Measurements from ENCODE around the gene ESPN. TPM values are rescaled to one million over a fixed set of nuclear protein-coding genes. Genes with fewer than 3 reads are reported as not detected.
"Not testable (repeated sequence)": the region's sequence is repeated elsewhere in the genome, so short reads cannot be mapped to it uniquely, and the experiment has no call there.

Gene ESPN
- total RNA-seq, 1 donor, result 0.52 TPM

- H3K27me3 ChIP-seq (ENCODE audit: insufficient read depth, low read length), result peaks cover 11% of the 10 kb centered on the region
- H3K4me1 ChIP-seq (ENCODE audit: insufficient read depth, low read length), result peaks cover 8% of the 10 kb centered on the region
- H3K4me3 ChIP-seq (ENCODE audit: low read length), result no peak overlapping the region
- no peaks in the 10 kb centered on the region for H3K9me3 ChIP-seq (ENCODE audit: low read depth, low read length)
Measured at GRCh38 chr1:6447016-6447817, 22.6 kb downstream of the ESPN start.

- no peak overlapping the region for H3K4me3 ChIP-seq (ENCODE audit: low read length)
- H3K27me3 ChIP-seq (ENCODE audit: insufficient read depth, low read length), result peaks cover 11% of the 10 kb centered on the region
- no peaks in the 10 kb centered on the region for H3K9me3 ChIP-seq (ENCODE audit: low read depth, low read length)
- H3K4me1 ChIP-seq (ENCODE audit: insufficient read depth, low read length), result peaks cover 8% of the 10 kb centered on the region
Measured at GRCh38 chr1:6447818-6448748, 23.5 kb downstream of the ESPN start.

- Histone ChIP-seq H3K9me3 (ENCODE audit: low read depth, low read length) (no peaks in the 10 kb centered on the region), H3K27me3 (ENCODE audit: insufficient read depth, low read length) (peaks cover 11% of the 10 kb centered on the region), H3K4me1 (ENCODE audit: insufficient read depth, low read length) (peaks cover 8% of the 10 kb centered on the region), H3K4me3 (ENCODE audit: low read length) (no peak overlapping the region)
Measured at GRCh38 chr1:6448749-6449631, 24.4 kb downstream of the ESPN start.

- H3K27me3 ChIP-seq (ENCODE audit: insufficient read depth, low read length), result peaks cover 11% of the 10 kb centered on the region
- H3K4me3 ChIP-seq (ENCODE audit: low read length), result no peak overlapping the region
- H3K9me3 ChIP-seq (ENCODE audit: low read depth, low read length), result no peaks in the 10 kb centered on the region
- H3K4me1 ChIP-seq (ENCODE audit: insufficient read depth, low read length), result peaks cover 8% of the 10 kb centered on the region
Measured at GRCh38 chr1:6450005-6450450, 25.5 kb downstream of the ESPN start.

- H3K9me3 ChIP-seq (ENCODE audit: low read depth, low read length); H3K4me1 ChIP-seq (ENCODE audit: insufficient read depth, low read length); H3K4me3 ChIP-seq (ENCODE audit: low read length): not testable (repeated sequence)
- peaks cover 11% of the 10 kb centered on the region for H3K27me3 ChIP-seq (ENCODE audit: insufficient read depth, low read length)
Measured at GRCh38 chr1:6450486-6450885, 25.9 kb downstream of the ESPN start.

GRCh38 chr1:6450943-6451373, 26.4 kb downstream of the ESPN start:
- peaks cover 8% of the 10 kb centered on the region for H3K4me1 ChIP-seq (ENCODE audit: insufficient read depth, low read length)
- H3K27me3 ChIP-seq (ENCODE audit: insufficient read depth, low read length), result peaks cover 11% of the 10 kb centered on the region
- no peaks in the 10 kb centered on the region for H3K9me3 ChIP-seq (ENCODE audit: low read depth, low read length)
- H3K4me3 ChIP-seq (ENCODE audit: low read length), result no peak overlapping the region

GRCh38 chr1:6453895-6454855, 29.6 kb downstream of the ESPN start:
- H3K9me3 ChIP-seq (ENCODE audit: low read depth, low read length); H3K4me1 ChIP-seq (ENCODE audit: insufficient read depth, low read length); H3K4me3 ChIP-seq (ENCODE audit: low read length); H3K27me3 ChIP-seq (ENCODE audit: insufficient read depth, low read length): not testable (repeated sequence)

- no peak overlapping the region for H3K4me3 ChIP-seq (ENCODE audit: low read length)
- H3K4me1 ChIP-seq (ENCODE audit: insufficient read depth, low read length), result no peaks in the 10 kb centered on the region
- H3K27me3 ChIP-seq (ENCODE audit: insufficient read depth, low read length), result peaks cover under 1% of the 10 kb centered on the region
- H3K9me3 ChIP-seq (ENCODE audit: low read depth, low read length), result no peaks in the 10 kb centered on the region
Measured at GRCh38 chr1:6454856-6455751, 30.5 kb downstream of the ESPN start.

GRCh38 chr1:6455752-6456520, 31.4 kb downstream of the ESPN start:
- H3K4me3 ChIP-seq (ENCODE audit: low read length); H3K9me3 ChIP-seq (ENCODE audit: low read depth, low read length); H3K27me3 ChIP-seq (ENCODE audit: insufficient read depth, low read length); H3K4me1 ChIP-seq (ENCODE audit: insufficient read depth, low read length): not testable (repeated sequence)

- Histone ChIP-seq H3K27me3 (ENCODE audit: insufficient read depth, low read length) (no peaks in the 10 kb centered on the region), H3K4me3 (ENCODE audit: low read length) (no peak overlapping the region), H3K4me1 (ENCODE audit: insufficient read depth, low read length) (peaks cover 15% of the 10 kb centered on the region), H3K9me3 (ENCODE audit: low read depth, low read length) (no peaks in the 10 kb centered on the region)
Measured at GRCh38 chr1:6456800-6457466, 32.4 kb downstream of the ESPN start.

- Histone ChIP-seq H3K4me3 (ENCODE audit: low read length) (peak overlapping the region; percentile 16), H3K4me1 (ENCODE audit: insufficient read depth, low read length) (peaks cover 28% of the 10 kb centered on the region), H3K27me3 (ENCODE audit: insufficient read depth, low read length) (no peaks in the 10 kb centered on the region), H3K9me3 (ENCODE audit: low read depth, low read length) (no peaks in the 10 kb centered on the region)
Measured at GRCh38 chr1:6459850-6460265, 35.3 kb downstream of the ESPN start.

Measured in mononuclear cell (primary cell).